OCI-LY3 (cell line): ENCODE measurements around the gene HIVEP2.

Experiments
- EZH2phosphoT487 ChIP-seq: fragments of 200-600 bp; shearing (Covaris generic); IDR thresholded peaks from 2 replicates; pipeline ENCODE4 v1.6.1; 2018; ENCODE audit warnings: antibody characterized with exemption, mixed run types, low read depth
- TF ChIP-seq, protein P1 (sequence below): fragments of 200-600, 300-600 bp; sonication (generic); IDR thresholded peaks from 2 replicates; pipeline ENCODE4 v1.5.1; 2014; ENCODE audit warnings: antibody characterized with exemption, low read length, low read depth

DNA sequence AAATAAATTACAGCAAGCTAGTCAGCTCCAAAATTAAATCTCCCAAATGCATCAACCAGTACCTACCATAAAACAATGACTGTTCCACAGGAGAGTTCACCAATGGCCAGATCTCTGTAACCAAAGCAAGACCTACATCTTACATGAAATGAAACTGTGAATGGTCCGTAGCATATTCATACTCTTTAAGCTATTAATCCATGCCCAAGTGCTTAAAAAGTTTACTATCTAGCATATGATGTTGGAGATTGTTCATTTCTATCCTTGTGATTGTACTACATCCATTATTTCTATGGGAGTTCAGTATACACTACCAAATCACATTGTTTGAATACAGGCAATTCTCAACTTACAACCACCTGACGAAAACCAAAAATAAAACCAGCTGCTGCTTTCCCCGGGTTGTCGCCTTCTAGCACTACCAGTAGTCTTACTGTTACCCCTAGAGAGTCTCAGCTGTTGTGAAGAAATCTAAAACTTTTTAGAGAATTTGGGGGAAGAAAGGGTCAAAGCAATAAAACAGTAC lies 38.0 kb downstream of the HIVEP2 start:
- TF ChIP-seq, protein P1, sequence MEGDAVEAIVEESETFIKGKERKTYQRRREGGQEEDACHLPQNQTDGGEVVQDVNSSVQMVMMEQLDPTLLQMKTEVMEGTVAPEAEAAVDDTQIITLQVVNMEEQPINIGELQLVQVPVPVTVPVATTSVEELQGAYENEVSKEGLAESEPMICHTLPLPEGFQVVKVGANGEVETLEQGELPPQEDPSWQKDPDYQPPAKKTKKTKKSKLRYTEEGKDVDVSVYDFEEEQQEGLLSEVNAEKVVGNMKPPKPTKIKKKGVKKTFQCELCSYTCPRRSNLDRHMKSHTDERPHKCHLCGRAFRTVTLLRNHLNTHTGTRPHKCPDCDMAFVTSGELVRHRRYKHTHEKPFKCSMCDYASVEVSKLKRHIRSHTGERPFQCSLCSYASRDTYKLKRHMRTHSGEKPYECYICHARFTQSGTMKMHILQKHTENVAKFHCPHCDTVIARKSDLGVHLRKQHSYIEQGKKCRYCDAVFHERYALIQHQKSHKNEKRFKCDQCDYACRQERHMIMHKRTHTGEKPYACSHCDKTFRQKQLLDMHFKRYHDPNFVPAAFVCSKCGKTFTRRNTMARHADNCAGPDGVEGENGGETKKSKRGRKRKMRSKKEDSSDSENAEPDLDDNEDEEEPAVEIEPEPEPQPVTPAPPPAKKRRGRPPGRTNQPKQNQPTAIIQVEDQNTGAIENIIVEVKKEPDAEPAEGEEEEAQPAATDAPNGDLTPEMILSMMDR: no peak
- no peak for TF ChIP-seq EZH2phosphoT487
